Liver (tissue), 3 donors: Measurements from ENCODE around the gene FARS2.

Experiments used
- EGR1 ChIP-seq, 2 donors: IDR thresholded peaks; 2 replicates each; pipeline ENCODE4 v1.6.1; 2016 to 2018; ENCODE audit warnings: antibody characterized with exemption in 2 of 2, low read depth in 2 of 2
- FOXA1 ChIP-seq: IDR thresholded peaks from 2 replicates; pipeline ENCODE4 v1.6.1; 2016; ENCODE audit warnings: antibody characterized with exemption
- FOXA2 ChIP-seq: IDR thresholded peaks from 2 replicates; pipeline ENCODE4 v1.6.1; 2016; ENCODE audit warnings: antibody characterized with exemption
- GABPA ChIP-seq, 2 donors: IDR thresholded peaks in 1 of 2; conservative IDR thresholded peaks in 1 of 2; 2 replicates each; pipeline ENCODE4 v1.6.1; 2016; ENCODE audit warnings: antibody characterized with exemption in 2 of 2, mild to moderate bottlenecking in 1 of 2, moderate library complexity in 1 of 2
- JUND ChIP-seq, 2 donors: IDR thresholded peaks; 2 replicates each; pipeline ENCODE4 v1.6.1; 2016; ENCODE audit warnings: antibody characterized with exemption in 2 of 2
- RAD21 ChIP-seq, 2 donors: IDR thresholded peaks; 2 replicates each; pipeline ENCODE4 v1.6.1; 2016; ENCODE audit warnings: antibody characterized with exemption in 2 of 2, mild to moderate bottlenecking in 2 of 2
- RXRA ChIP-seq, 2 donors: IDR thresholded peaks; 2 replicates each; pipeline ENCODE4 v1.6.1; 2017 to 2018; ENCODE audit warnings: antibody characterized with exemption in 2 of 2, mild to moderate bottlenecking in 1 of 2
- SP1 ChIP-seq: IDR thresholded peaks from 2 replicates; pipeline ENCODE4 v1.6.1; 2018; ENCODE audit warnings: antibody characterized with exemption, mild to moderate bottlenecking
- TAF1 ChIP-seq: conservative IDR thresholded peaks from 2 replicates; pipeline ENCODE4 v1.6.1; 2016; ENCODE audit warnings: antibody characterized with exemption, mild to moderate bottlenecking
- TF ChIP-seq, protein P1 (sequence below): fragments of 150-350 bp; IDR thresholded peaks from 2 replicates; pipeline ENCODE4 v1.5.1; 2017; ENCODE audit warnings: improper control_type of control experiment, low read depth, low read length; ENCODE audit not compliant: missing input control
- TF ChIP-seq, protein P2 (sequence below): IDR thresholded peaks from 2 replicates; pipeline ENCODE4 v1.6.1; 2016; ENCODE audit warnings: antibody characterized with exemption, mild to moderate bottlenecking
- TF ChIP-seq, protein P3 (sequence below): IDR thresholded peaks from 2 replicates; pipeline ENCODE4 v1.6.1; 2016; ENCODE audit warnings: antibody characterized with exemption
- TF ChIP-seq, protein P4 (sequence below): IDR thresholded peaks from 2 replicates; pipeline ENCODE4 v1.6.1; 2016; ENCODE audit warnings: antibody characterized with exemption
- donor health status: healthy.
- donor health status: healthy.

DNA sequence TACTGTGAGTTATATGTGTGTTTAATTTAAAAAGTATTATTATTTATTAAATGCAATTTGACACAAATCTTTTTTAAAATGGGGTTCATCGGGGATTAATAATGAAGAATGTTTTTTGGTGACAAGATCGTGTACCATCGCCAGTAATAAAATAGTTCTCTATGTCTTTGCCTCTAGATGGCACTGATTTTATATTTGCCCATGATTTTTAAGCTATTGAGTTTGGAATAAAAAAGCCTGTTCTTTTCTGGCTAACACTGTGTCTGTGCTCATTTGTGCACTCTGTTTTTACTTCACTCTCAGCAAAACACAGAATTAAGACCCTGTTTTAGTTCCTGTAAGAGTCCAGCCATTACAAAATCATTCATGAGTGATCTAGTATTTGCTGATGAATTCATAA is 127.0 kb downstream of the FARS2 start:
- TF ChIP-seq RXRA (IDR thresholded peaks at IDR 0.05) (no peak), JUND (IDR thresholded peaks at IDR 0.05) (no peak), RAD21 (IDR thresholded peaks at IDR 0.05) (no peak), FOXA2 (no peak), TAF1 (no peak), GABPA (IDR thresholded peaks at IDR 0.05 in 1 of 2, conservative IDR thresholded peaks at IDR 0.05 in 1 of 2) (no peak), FOXA1 (no peak), SP1 (no peak), EGR1 (IDR thresholded peaks at IDR 0.05; ENCODE audit: low read depth in 2 of 2) (no peak)
- TF ChIP-seq, protein P1, sequence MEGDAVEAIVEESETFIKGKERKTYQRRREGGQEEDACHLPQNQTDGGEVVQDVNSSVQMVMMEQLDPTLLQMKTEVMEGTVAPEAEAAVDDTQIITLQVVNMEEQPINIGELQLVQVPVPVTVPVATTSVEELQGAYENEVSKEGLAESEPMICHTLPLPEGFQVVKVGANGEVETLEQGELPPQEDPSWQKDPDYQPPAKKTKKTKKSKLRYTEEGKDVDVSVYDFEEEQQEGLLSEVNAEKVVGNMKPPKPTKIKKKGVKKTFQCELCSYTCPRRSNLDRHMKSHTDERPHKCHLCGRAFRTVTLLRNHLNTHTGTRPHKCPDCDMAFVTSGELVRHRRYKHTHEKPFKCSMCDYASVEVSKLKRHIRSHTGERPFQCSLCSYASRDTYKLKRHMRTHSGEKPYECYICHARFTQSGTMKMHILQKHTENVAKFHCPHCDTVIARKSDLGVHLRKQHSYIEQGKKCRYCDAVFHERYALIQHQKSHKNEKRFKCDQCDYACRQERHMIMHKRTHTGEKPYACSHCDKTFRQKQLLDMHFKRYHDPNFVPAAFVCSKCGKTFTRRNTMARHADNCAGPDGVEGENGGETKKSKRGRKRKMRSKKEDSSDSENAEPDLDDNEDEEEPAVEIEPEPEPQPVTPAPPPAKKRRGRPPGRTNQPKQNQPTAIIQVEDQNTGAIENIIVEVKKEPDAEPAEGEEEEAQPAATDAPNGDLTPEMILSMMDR, result no peak
- TF ChIP-seq, protein P2, sequence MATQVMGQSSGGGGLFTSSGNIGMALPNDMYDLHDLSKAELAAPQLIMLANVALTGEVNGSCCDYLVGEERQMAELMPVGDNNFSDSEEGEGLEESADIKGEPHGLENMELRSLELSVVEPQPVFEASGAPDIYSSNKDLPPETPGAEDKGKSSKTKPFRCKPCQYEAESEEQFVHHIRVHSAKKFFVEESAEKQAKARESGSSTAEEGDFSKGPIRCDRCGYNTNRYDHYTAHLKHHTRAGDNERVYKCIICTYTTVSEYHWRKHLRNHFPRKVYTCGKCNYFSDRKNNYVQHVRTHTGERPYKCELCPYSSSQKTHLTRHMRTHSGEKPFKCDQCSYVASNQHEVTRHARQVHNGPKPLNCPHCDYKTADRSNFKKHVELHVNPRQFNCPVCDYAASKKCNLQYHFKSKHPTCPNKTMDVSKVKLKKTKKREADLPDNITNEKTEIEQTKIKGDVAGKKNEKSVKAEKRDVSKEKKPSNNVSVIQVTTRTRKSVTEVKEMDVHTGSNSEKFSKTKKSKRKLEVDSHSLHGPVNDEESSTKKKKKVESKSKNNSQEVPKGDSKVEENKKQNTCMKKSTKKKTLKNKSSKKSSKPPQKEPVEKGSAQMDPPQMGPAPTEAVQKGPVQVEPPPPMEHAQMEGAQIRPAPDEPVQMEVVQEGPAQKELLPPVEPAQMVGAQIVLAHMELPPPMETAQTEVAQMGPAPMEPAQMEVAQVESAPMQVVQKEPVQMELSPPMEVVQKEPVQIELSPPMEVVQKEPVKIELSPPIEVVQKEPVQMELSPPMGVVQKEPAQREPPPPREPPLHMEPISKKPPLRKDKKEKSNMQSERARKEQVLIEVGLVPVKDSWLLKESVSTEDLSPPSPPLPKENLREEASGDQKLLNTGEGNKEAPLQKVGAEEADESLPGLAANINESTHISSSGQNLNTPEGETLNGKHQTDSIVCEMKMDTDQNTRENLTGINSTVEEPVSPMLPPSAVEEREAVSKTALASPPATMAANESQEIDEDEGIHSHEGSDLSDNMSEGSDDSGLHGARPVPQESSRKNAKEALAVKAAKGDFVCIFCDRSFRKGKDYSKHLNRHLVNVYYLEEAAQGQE, result no peak
- TF ChIP-seq, protein P3, sequence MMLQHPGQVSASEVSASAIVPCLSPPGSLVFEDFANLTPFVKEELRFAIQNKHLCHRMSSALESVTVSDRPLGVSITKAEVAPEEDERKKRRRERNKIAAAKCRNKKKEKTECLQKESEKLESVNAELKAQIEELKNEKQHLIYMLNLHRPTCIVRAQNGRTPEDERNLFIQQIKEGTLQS, result no peak
- TF ChIP-seq, protein P4, sequence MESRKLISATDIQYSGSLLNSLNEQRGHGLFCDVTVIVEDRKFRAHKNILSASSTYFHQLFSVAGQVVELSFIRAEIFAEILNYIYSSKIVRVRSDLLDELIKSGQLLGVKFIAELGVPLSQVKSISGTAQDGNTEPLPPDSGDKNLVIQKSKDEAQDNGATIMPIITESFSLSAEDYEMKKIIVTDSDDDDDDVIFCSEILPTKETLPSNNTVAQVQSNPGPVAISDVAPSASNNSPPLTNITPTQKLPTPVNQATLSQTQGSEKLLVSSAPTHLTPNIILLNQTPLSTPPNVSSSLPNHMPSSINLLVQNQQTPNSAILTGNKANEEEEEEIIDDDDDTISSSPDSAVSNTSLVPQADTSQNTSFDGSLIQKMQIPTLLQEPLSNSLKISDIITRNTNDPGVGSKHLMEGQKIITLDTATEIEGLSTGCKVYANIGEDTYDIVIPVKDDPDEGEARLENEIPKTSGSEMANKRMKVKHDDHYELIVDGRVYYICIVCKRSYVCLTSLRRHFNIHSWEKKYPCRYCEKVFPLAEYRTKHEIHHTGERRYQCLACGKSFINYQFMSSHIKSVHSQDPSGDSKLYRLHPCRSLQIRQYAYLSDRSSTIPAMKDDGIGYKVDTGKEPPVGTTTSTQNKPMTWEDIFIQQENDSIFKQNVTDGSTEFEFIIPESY, result no peak
